GM19025 (cell line): ENCODE results near the gene CDK9.

Experiments
- ATAC-seq: cut with Tn5 transposase; IDR thresholded peaks from one replicate; pipeline ENCODE4 v1.9.1; 2021; ENCODE audit warnings: mild to moderate bottlenecking, low read depth, moderate library complexity; ENCODE audit not compliant: unreplicated experiment

Gene CDK9

GRCh38 chr9:127761061-127761460, 24.8 kb upstream of the CDK9 start:
- ATAC-seq, result no peak

- ATAC-seq, result no peak
Observed at GRCh38 chr9:127761491-127761956, 24.3 kb upstream of the CDK9 start.

DNA sequence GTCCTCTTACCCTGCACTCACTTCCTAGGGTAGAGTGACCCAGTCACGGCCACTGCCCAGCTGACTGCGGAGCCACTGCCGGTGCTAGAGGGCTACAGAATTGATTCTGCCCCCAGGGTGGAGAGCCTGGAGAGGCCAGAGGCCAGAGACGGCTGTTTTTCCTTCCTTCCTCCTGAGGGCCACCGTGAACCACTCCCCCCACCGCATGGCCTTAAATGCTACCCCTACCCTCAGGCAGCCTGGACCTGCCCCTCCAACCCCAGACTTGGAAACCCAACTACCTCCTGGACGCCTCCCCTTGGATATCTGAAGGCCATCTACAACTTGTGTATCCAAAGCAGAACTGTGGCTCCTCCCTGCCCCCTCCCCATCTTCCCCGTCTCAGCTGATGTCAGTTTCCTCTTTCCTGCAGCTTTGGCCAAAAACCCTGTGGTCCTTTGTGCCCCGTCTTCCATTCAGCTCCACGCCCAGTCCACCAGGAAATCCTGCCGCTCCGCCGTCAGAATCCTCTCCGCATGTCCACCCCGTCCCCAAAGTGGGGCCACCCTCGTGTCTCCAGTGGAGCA, 23.6 kb upstream of the CDK9 start:
- no peak for ATAC-seq

- no peak for ATAC-seq
Observed at GRCh38 chr9:127763918-127764384, 21.9 kb upstream of the CDK9 start.

- no peak for ATAC-seq
Observed at GRCh38 chr9:127765418-127765817, 20.4 kb upstream of the CDK9 start.

GRCh38 chr9:127767410-127767809, 18.4 kb upstream of the CDK9 start:
- no peak for ATAC-seq

GRCh38 chr9:127767909-127768331, 17.9 kb upstream of the CDK9 start:
- ATAC-seq, result no peak

GRCh38 chr9:127768698-127769097, 17.1 kb upstream of the CDK9 start:
- no peak for ATAC-seq

DNA sequence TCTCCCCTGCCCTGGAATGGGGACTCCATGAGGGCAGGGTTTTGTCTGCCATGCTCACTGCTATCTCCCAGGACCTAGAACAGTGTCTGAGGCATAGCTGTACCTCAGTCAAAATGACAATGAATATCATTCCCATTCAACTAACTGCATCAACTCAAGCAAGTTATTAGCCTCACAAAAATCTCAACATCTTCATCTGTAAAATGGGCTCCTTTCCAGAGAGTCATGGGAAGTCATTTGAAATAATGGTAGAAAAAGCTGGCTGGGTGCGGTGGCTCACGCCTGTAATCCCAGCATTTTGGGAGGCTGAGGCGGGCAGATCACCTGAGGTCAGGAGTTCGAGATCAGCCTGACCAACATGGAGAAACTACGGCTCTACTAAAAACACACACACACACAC, 16.7 kb upstream of the CDK9 start:
- no peak for ATAC-seq

DNA sequence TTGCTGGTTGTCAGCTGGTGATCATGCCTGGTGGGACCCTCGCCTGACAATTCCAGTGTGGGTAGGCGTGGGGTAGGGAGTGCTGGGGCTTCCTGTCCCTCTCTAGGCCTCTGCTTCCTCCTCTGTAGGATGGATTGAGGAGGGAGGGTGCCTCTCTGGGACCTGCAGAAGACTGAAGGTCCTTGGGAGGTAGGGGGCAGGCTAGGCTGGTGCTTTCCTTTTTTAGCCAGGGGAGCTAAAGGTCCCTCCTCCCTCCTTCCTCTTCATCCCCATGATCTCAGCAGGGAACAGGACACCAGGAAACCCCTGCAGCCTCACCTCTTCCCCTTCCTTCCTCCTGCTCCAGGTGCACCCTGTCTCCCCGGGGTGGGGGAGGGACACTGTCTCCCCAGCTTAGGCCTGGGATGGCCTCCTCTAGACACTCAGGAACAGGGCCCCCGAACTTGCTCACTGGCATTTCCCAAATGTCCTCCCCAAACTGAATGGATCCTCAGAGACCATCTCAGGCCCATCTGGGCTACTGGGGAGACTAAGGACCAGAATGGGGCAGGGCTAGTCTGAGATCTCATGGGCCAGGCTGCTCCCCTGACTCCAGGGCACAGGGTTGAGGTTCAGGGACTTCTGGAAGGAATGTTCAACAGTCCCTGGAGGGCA, 15.8 kb upstream of the CDK9 start:
- no peak for ATAC-seq

DNA sequence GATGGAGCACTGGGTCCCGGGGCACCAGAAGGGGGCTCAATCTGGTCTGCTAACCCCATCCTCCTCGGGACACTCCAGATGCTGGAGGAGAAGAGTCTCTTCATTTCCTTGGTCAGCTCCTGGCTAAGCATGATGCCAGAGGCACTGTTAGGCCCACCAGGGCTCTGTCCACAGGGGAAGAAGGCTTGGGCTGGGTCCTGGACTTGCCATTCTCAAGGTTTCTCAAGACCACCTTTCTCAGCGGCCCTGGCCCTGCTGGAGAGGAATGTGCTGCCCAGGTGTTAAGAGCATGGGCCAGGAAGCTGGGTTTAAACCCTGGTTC, 15.3 kb upstream of the CDK9 start:
- no peak for ATAC-seq

DNA sequence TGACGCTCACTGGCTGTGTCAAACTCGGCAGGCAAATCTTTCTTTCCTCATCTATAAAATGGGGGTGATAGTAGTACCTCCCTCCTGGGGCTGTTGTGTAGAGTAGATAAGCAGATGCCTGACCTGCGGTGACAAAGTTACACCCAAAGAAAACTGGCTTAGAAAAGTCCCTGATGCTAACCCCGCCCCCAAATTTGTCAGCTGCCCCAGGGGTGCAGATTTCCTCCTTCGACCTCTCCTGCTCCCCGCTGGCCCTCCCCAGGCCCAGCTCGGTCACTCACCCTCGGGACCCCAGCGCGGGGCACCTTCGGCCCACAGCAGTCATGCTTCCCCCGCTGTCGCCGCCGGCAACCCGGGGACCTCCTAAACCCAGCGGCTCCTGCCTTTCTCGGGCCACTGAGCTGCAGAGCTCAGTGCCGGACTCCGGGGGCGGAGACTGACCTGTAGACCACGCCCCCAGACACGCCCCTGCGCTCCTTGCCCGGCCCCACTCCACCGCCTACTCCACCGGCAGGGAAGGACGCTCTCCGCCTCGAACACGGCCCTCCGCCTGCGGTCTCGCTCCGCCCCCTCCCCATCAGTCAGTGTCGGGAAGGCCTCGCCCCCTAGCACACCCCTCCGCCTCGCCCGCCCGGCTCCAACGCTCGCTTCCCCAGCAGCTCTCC, 14.8 kb upstream of the CDK9 start:
- peak; percentile 84 for ATAC-seq

DNA sequence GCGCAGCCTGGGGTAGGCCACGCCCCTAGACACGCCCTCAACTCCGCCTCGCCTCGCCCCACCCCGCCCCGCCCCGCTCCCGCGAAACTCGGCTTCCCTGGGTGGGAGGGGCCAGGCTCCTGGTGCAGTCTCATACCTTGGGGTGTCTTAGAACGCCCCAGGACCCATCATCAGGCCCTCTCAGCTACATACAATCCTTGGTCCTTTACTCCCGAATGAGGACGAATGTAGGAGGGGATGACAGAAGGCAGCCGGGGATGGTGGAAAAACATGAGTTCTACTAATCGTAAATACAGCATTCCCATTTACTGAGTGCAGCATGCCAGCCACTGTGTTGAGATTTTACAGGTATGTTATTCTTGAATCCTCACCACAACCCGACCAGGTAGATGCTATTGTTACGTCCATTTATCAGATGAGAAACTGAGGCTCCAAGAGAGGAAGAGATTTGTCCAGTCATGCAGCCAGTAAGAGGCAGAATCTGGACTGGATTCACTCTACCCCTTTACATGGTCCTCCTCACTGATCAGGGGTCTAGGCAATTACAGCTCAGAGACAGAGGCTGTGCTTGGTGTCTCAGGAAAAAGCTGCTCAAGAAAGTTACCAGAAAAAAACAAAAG, 14.2 kb upstream of the CDK9 start:
- no peak for ATAC-seq

- no peak for ATAC-seq
Observed at GRCh38 chr9:127772603-127773002, 13.2 kb upstream of the CDK9 start.

DNA sequence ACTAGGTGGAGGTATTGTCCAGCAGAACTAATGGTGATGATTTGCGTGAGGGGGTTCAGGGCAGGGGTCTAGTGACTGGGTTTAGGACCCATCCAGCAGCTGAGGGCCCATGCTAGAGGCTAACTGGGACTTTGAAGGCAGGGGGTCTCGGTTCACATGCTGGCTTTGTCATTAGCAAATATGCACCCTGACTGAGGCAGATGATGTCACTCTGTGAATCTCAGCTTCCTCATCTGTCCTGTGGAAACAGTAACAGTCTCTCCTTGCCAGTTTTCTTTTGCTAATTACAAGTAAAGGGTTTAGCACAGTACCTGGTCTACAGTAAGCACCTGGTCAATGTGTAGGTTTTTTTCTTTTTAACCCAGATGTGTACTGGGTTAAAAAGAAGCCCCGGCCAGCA, 12.6 kb upstream of the CDK9 start:
- ATAC-seq, result no peak

DNA sequence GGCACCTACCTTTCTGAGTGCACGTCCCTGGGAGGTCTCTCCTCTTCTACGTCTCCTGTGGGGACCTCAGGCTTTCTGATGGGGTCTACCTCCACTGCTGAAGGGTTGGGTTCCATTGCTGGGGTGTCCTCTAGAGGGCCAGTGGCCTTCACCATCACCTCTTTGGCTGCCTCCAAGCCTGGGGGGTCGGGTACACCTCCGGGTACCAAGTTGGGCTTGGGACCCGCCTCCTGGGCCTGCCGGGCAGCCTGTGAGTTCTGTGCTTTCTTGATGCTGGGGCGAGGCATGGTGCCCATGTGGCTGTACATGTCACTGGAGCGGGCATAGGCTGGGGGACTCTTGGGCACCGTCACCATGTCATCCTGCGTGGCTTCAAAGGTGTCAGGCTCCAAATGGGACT, 11.9 kb upstream of the CDK9 start:
- no peak for ATAC-seq

DNA sequence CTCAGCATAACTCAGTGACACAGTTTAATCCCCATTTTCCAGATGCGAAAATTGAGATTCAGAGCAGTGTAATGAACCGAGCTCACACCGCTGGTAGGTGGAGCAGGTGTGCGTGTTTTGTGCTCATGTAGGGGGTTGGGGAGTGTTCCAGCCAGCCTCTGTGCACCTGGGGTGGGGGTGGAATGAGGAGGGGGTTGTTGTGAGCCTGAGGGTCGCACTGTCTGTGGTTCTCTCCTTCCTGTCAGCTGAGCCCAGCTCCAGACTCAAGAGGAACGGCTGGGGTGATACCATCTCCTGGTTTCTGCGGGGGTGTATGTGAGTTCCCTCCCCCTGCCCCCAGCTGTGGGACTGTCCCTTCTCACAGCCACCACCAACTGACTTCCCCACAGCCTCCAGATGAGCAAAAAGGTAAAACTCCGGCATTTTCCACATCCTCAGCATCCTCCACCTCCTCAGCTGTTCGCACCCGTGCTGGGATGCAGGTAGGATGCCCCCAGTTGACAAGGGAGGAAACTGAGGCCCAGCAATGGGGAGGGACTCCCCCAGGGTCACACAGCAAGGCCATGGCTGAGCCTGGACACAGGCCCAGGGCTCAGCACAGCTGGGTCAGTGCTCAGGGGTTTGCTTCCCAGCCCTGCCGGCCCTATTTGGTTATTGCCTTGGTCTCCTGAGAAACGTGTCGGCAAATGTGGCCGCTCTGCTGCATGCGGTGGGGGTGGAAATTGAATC, 9.5 kb upstream of the CDK9 start:
- ATAC-seq, result no peak

DNA sequence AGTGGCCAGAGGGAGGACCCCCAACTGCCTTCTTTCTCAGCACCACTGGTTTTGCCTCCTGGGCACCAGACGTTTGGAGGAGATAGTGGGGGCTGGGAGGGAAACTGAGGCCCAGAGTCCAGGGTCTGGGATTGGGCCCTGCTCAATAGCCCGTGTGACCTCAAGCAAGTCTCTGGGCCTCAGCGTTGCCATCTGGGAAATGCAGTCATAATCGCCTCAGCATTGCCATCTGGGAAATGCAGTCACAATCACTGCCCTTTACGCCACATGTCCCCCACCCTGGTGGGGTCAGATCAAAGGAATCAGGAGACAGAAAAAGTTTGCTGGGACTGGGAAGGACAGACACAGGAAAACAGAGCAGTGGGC, 8.9 kb upstream of the CDK9 start:
- no peak for ATAC-seq

- ATAC-seq, result no peak
Observed at GRCh38 chr9:127777368-127777980, 8.4 kb upstream of the CDK9 start.

GRCh38 chr9:127778280-127779135, 7.3 kb upstream of the CDK9 start, which contains the start of gene SH2D3C:
Gene SH2D3C, minus strand, starts transcription at chr9:127778666. Its CDS starts 39 bp downstream, at chr9:127778627.
- peak; percentile 26 for ATAC-seq
